ENCODE results near the gene LYAR.
"Not testable (repeated sequence)": the region's sequence is repeated elsewhere in the genome, so short reads cannot be mapped to it uniquely, and the experiment has no call there.

LYAR gene

DNA sequence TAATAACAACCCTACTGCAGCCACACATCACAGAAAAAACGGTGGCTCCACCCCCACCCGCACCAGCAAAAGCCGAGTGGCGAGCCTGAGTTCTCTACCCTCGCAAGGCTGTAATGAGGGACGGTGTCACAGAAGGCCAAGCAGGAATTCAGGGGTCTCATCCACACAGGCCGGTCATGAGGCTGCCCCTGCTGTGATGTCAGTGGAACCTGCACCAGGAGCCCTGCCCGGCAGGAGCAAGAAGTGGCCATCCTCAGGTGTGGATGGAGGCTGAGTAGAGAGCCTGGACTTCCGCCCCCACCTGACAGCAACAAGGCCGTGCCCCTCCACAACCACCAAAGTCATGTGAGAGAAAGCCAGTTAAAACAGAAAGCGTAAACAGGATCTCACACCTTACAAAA is 20.6 kb downstream of the LYAR start:
- in situ Hi-C loops (cut with HindIII; ENCODE audit: low sequenced_read_pairs), result loop anchor here (10.0 kb wide), 1 partner anchor 85 kb away; no protein-coding TSS in a partner anchor

DNA sequence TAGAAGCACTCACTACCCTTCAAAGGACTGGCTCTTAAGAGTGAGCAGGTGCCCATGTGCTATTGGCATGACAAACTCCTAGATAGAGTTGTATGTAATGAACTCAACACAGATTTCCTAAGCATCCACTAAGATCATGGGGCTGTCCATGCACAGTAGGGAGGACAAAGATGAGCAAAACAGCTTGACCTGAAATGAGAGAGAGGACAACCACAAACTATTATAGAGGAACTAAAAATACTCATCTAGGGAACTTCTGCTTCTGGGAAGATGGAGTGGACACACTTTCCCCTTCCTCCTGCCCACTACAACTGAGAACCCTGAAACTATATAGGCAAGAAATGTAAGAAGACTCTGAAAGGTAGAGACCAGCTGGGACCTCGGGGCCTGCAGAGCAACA is 21.2 kb downstream of the LYAR start:
- in situ Hi-C loops (cut with HindIII; ENCODE audit: low sequenced_read_pairs), result loop anchor here (10.0 kb wide), 1 partner anchor 86 kb away; no protein-coding TSS in a partner anchor

DNA sequence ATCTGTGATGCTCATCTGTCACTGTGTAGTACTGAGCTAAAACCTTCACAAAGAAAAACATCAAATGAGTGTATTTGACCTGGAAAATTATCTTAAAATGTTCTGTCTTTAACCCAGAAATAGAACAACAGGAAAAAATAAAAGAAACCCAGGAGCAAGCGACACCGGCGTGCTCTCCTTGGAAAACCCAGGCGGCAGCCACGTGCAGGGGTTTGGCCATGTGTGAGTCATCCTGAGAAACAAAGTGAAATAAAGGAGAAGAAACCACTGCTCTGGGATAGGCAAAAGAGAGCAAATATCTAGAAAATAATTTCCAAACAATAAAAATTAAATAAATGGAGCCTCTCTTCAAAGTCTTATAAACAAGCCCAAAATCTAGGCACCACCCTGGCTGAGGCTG is 22.0 kb downstream of the LYAR start:
- in situ Hi-C loops (cut with HindIII; ENCODE audit: low sequenced_read_pairs), result loop anchor here (10.0 kb wide), 1 partner anchor 87 kb away; no protein-coding TSS in a partner anchor

DNA sequence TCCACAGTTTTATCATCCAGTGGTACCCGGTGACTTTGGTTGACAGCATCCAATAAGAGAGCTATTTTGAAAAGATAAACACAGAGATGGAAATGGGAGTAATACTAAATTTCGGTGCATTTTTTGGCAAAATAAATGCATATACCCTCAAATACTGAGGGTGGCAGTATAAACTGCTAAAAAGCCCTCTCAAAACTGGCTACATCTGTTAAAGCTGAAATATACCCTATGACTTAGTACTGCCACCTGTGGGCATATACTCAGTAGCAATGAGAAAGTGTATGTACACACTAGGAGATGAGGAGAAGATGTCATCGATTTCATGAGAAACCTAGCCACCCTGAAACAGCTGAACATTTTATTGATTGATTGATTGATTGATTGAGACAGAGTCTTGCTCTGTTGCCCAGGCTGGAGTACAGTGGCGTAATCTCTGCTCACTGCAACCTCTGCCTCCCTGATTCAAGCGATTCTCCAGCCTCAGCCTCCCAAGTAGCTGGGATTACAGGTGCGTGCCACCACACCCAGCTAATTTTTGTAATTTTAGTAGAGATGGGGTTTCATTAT is 29.7 kb downstream of the LYAR start:
- in situ Hi-C loops (cut with HindIII; ENCODE audit: low sequenced_read_pairs), result loop anchor here (10.0 kb wide), 1 partner anchor 95 kb away; no protein-coding TSS in a partner anchor

DNA sequence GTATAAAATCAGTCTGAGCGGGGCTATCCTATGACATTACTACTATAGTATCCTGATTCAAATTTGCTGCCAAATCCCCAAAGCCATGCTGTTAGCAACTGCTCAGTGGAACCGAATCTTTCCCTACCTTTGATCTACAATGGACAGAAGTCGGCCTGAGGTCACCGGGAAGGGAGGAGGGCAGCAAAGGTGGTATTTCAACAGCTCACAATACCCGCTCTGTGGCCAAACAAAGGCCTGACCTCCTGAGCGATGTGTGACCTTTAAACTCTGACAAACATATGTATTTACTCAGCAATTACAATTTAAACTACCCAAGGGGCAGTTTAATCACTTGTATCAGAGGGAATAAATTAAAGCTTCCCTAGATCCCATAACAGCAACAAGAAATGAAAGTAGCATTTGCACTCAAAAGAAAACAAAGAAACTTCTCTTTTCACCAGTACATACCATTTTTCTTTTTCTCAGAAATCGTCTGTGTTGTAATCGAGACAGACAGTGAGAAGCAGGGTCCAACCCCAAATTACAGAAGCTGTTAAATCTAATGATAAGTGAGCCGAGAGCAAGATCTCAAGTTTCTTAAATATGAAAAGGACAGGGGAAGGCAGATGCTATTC is 30.4 kb downstream of the LYAR start:
- in situ Hi-C loops (cut with HindIII; ENCODE audit: low sequenced_read_pairs), result loop anchor here (10.0 kb wide), 1 partner anchor 95 kb away; no protein-coding TSS in a partner anchor

DNA sequence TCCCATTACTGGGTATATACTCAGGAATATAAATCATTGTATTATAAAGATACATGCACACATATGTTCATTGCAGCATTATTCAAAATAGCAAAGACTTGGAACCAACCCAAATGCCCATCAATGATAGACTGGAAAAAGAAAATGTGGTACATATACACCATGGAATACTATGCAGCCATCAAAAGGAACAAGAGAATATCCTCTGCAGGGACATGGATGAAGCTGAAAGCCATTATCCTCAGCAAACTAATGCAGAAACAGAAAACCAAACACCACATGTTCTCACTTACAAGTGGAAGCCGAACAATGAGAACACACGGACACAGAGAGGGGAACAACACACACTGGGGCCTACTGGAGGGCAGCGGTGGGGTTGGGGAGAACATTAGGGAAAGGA is 32.2 kb downstream of the LYAR start:
- in situ Hi-C loops (cut with HindIII; ENCODE audit: low sequenced_read_pairs), result not testable (repeated sequence)

DNA sequence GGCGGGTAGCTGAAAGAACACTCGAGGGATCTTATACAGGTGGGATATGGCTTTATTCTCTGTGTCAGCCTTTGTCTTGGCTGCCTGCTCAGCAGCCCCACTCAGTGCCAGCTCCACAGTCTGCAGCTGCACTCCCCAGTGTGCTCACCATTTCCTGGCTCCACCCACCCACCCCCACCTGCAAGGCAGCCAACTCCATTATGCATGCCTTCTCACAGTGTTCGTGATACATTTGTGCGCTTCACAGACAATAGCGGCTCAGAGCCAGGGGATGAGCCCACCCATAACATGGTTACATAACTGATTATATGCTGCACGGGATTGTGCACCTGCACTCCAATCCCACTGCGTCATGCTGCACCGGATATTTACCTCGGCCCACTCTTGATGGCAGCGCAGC is 33.2 kb downstream of the LYAR start:
- in situ Hi-C loops (cut with HindIII; ENCODE audit: low sequenced_read_pairs), result no loop called here

DNA sequence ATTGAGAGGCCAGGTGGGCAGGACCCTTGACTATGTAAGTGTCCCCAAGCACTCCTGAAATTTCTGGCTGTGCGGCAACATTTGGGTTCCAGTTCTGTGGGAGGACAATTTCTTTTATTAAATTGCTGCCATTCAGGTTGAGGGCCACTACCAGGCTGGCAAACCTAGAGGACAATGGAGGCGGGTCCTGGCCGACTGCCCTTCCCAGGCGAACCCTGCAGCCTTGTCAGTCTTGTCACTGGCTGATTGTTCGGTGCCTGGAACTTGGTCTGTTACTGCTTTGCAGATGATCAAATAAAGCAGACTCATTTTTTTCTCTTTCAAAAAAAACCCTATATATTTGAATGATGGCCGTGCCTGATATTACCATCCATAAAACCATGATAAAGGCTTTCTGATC is 35.3 kb downstream of the LYAR start:
- in situ Hi-C loops (cut with HindIII; ENCODE audit: low sequenced_read_pairs), result no loop called here

DNA sequence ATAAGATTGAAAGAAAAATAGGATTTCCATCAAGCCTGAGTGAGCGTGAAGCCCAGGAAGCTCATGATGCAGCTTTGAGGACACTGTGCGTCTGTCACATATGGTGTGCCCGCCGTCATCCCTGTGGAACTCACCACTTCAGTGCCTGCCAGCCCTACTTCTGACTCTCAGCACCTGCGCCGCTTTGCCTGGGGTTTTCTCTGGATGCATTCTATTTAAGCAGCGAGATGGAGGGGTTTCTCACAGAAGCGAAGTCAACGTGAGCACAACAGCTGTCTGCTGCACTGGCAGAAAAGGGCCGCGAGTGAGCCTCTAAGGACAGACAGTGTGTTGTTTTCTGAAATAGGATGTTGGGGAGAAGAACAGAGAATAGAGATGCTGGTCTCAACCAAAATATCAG is 35.8 kb downstream of the LYAR start:
- in situ Hi-C loops (cut with HindIII; ENCODE audit: low sequenced_read_pairs), result no loop called here

DNA sequence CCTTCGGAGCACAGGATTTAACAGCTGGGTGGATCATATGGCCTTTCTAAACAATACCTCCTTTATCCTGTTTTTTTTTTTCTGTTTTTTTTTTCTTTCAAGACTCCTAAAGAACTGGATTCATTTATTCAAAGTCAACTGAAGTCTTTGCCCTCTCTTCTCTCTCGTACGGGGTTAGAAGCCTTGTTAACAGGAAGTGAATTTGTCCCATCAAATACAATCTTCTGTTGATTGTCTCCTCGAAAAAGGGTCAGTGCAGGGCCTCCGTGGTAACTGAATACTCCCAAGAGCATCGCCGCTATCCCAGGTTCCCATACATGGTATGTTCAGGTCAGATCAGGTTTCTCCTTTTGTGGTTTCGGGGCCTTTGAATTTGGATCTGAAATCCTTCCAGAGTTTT is 40.1 kb downstream of the LYAR start:
- in situ Hi-C loops (cut with HindIII; ENCODE audit: low sequenced_read_pairs), result no loop called here

DNA sequence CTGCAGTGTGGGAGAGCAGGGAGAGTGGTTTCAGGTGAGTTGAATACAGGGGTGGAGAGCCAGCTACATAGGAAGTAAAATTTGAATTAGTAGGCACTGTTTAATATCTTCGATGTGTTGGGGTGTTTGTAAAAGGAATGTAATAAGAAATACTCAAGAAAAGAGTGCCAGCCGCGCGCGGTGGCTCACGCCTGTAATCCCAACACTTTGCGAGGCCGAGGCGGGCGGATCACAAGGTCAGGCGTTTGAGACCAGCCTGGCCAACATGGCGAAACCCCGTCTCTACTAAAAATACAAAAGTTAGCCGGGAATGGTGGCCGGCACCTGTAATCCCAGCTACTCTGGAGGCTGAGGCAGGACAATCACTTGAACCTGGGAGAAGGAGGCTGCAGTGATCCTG is 40.6 kb downstream of the LYAR start:
- in situ Hi-C loops (cut with HindIII; ENCODE audit: low sequenced_read_pairs), result not testable (repeated sequence)

DNA sequence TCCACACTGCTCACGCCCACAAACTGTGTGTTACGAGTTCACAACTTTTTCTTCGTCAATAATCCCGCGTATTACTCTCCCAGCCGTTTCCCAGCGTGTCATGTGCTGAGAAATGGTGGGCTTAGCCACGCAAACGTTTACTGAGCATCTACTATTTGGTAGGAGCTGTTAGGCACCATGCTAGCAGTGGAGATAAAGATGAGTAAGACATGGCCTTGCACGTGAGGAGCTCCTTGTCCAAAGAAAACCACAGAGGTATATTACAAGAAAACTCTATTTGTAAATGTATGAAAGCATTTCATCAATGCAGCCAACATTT is 41.1 kb downstream of the LYAR start:
- in situ Hi-C loops (cut with HindIII; ENCODE audit: low sequenced_read_pairs), result no loop called here

DNA sequence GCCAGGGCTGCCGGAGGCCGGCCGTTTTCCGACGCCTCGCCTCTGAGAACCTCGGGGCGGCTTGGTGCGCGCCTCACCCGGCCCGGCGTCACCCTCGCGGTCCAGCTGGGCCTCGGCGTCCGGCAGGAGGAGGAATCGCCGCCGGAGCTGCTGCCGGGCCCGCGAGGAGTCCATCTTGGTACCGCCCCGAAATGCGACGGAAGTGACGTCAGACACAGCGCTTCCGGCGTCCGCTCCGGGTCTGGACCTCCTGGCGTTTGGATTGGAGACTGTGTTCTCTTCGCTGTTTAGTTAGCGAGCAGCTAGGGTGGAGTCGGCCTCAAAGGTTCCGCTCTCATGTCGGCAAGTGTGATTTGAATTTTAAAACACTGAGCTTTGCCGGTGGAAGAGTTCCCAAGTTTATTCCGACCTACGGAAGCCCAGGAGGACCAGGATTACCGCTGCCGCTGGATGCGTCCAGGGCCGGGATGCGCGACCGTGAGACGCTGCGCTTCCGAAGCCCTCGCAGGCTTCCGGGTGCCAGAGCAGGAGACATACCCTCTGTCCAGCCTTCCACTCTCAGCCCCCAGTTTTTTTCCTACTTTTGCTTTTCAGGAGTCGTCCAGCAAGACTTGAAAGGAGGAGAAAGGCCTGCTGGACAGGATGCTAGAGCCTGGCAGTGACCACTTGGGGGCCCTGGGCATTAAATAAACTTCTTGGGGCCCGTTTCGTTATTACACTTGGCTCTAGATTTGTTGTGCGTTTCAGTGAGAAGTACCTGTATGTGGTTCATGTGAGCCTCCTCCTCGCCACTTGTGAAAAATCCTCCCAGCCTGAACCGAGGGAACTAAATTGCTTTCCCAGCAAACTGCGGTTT is 41.7 kb downstream of the LYAR start, which contains the start of gene TMEM128:
TMEM128 (minus strand) TSS at position 195 of the 856 bp plus-strand sequence; CDS start at position 174, 21 bp downstream.
- in situ Hi-C loops (cut with HindIII; ENCODE audit: low sequenced_read_pairs), result no loop called here

DNA sequence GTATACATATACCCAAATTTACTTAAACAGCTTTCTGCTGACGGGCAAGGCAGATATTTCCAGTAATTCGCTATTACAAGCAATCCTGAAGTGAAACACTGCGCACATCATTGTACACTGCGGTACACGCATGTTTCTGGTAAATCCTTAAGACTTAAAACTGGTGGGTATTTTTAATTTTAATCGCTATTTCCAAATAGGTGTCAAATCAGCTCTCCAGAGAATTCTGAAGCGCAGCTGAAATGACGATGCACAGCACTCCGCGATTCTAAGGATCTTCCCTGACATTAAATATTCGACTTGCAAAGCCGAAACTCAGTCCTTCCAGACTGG is 42.3 kb downstream of the LYAR start:
- in situ Hi-C loops (cut with HindIII; ENCODE audit: low sequenced_read_pairs), result no loop called here

DNA sequence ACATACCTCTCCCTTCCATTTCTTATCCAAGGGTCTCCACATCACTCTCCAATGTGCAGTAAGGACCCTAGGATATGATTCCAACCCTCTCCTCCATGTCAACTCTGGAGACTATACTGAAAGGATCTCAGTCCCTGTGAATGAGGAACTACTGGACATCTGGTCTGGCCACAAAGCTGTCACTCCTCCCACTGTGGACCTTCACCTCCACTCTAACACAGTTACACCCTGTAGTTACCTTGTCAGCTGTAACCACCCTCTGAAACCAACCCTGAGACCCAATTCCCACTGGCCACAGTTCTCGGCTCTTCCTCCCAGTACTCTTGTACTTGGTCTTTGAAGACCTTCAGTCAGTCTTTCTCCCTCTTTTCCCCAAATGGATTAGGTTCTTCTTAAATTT is 44.8 kb downstream of the LYAR start:
- in situ Hi-C loops (cut with HindIII; ENCODE audit: low sequenced_read_pairs), result no loop called here

DNA sequence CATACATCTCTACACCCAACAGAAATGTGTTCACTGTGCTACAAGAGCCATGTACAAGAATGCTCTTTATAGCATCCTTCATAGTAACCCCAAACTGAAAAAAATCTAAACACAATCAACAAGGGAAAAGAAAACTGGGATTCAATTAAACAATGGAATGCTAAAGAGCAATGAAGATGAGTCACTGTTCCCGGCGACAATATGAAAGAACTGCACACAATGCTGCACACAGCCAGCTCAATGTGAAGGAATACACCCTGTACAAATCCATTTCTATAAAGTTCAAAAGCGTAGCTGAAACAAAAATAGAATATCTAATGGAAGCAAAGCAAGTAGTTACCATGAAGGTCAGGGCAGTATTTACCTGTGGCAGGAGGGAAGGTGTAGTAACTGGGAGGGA is 50.4 kb downstream of the LYAR start:
- in situ Hi-C loops (cut with HindIII; ENCODE audit: low sequenced_read_pairs), result not testable (repeated sequence)

DNA sequence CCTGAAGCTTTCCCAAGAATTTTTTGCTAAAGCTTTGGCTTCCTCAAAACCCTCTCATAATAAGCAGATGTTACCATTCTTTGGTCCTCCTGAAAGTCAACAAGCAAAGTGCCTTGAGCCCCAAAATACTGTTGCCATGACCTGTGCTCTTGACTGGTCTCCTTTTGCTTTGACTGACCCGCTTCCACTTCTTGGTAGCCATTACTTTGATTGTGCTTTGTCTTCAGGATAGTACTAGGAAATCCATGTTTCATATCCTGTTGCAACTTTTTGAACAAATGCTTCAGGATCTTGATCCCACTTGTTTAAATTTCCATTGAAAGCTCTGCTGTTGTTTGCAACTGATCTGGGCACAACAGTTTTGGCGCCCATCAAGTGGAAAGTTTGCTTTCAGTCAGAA is 56.3 kb downstream of the LYAR start:
- in situ Hi-C loops (cut with HindIII; ENCODE audit: low sequenced_read_pairs), result no loop called here

DNA sequence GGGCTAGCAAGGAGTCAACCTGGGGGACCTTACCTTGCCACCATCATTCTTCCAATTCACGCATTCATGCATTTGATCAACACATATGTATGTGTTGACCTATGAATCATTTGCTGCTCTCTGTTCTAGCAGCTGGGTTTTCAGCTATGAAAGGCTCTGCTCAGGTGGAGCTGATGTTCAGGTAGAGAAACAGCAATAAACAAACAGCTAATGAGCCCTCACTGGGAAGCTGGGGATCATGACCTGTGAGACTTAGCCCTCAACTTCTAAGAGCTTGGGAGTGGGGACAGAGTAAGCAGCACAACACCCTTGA is 61.6 kb downstream of the LYAR start:
- in situ Hi-C loops (cut with HindIII; ENCODE audit: low sequenced_read_pairs), result no loop called here

DNA sequence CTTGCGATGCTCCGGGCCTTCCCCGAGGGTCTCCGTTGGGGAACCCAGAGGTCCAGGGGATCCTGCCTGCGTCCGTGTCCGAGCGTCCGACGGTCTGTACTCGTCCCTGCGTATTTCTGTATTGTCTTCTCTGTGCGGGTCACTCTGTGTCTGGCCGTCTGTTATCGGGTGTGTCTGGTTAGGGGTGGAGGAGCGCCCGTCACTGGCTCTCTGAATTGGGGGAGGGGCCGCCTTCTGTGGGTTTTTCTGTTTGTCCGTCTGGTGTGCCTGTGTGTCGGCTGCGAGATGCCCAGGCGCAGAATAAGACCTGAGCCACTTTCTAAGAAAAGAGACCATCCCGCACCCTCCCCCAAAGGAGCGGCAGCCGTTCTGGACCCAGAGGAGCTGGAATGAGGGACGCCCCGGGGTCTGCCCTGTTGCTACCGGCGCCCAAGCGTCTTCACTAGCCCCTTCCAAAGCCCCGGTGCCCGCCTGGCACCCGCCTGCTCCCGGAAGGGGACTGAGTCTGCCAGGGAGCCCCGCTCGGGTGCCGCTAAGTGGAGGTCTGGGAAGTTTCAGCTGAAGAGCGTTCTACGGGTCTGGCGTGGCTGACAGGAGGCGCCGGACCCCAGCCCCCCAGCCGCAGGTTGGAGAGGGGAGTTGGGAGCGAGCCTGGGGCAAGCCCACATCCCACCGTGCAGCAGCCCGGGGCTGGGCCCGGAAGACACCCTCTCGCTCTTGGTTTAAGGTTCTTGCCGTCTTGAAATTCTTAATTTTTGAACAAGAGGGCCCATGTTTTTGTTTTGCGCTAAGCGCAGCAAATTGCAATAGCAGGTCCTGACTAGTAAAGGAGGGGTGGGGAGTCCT is 62.2 kb downstream of the LYAR start:
- in situ Hi-C loops (cut with HindIII; ENCODE audit: low sequenced_read_pairs), result no loop called here

DNA sequence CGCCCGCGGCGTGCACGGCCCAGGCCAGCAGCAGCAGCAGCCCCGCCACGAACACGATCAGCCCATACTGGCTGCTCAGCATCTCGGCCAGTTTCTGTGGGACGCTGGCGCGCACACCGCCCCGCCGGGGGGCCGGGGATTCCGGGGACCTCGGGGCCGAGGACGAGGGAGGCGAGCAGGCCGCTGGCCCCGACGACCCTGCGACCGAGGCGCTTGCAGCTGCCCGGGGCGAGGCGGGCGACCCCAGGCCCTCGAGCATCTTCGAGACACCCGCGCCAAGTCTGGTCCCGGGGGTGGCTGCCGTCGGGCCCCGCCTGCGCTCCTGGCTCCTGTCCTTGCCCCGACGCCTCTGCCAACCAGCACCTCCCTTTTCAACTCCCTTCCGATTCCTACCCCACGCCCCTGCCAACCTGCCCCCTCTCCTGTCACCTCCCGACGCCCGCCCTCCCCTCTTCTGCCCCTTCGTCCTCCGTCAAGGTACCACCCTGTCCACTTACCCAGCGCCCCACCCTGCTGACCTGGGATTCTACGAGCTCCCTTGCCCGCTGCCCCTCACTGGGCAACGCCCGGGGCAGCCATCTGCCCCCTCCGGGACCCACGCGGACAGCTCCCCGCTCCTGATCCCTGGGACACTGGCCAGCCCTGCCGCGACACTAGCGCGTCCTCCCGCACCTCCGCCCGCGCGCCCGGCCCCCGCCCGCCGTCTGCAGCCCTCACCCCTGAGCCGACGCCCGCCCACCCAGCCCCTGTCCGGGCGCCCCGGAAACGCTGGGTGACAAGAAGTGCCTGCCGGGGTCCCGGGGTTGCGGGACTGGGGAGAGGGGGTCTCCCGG is 63.1 kb downstream of the LYAR start, which contains the start of gene OTOP1:
OTOP1 (minus strand) TSS at position 324 of the 833 bp plus-strand sequence; CDS start at position 259, 65 bp downstream.
- in situ Hi-C loops (cut with HindIII; ENCODE audit: low sequenced_read_pairs), result no loop called here

Data from endothelial cell of hepatic sinusoid (primary cell).